Measurements from ENCODE around the gene STARD5. TPM values are rescaled to one million over a fixed set of nuclear protein-coding genes. Genes with fewer than 3 reads are reported as not detected.
A peak's percentile ranks its signal among the peaks of the same experiment; 100 is the strongest.

The STARD5 gene
- total RNA-seq, 1 donor from 2014 or later, result 4.8 TPM

GRCh38 chr15:81337241-81337640 is 13.3 kb upstream of the STARD5 start:
- Histone ChIP-seq H3K4me3 (no peak overlapping the region), H3K36me3 (no peaks in the 10 kb centered on the region), H3K27me3 (no peaks in the 10 kb centered on the region), H3K27ac (peak overlapping the region in 1 of 2 donors; percentile 72), H3K4me1 (peaks cover 14% of the 10 kb centered on the region in 2 donors), H3K9me3 (no peaks in the 10 kb centered on the region)
- no peak for TF ChIP-seq CTCF (IDR thresholded peaks at IDR 0.05)
- no peak for DNase-seq (ENCODE audit: low spot score in 2 of 2)
- intact Hi-C loops (cut with DNase I), result loop anchor here (10.0 kb wide), 1 partner anchor 852 kb away; no protein-coding TSS in a partner anchor

GRCh38 chr15:81336568-81336967 is 12.6 kb upstream of the STARD5 start:
- intact Hi-C loops (cut with DNase I), result loop anchor here (10.0 kb wide), 1 partner anchor 852 kb away; no protein-coding TSS in a partner anchor
- Histone ChIP-seq H3K9me3 (no peaks in the 10 kb centered on the region), H3K36me3 (no peaks in the 10 kb centered on the region), H3K27ac (no peak overlapping the region), H3K4me3 (no peak overlapping the region), H3K27me3 (no peaks in the 10 kb centered on the region), H3K4me1 (peaks cover 14% of the 10 kb centered on the region in 2 donors)
- DNase-seq (ENCODE audit: low spot score in 2 of 2), result no peak
- TF ChIP-seq CTCF (IDR thresholded peaks at IDR 0.05), result peak in 1 of 3 experiments; percentile 12

- Histone ChIP-seq H3K27ac (no peak overlapping the region), H3K4me3 (no peak overlapping the region), H3K27me3 (no peaks in the 10 kb centered on the region), H3K9me3 (no peaks in the 10 kb centered on the region), H3K4me1 (peaks cover 14% of the 10 kb centered on the region in 2 donors), H3K36me3 (no peaks in the 10 kb centered on the region)
- intact Hi-C loops (cut with DNase I), result loop anchor here (10.0 kb wide), 1 partner anchor 851 kb away; no protein-coding TSS in a partner anchor
- TF ChIP-seq CTCF (IDR thresholded peaks at IDR 0.05), result no peak
- DNase-seq (ENCODE audit: low spot score in 2 of 2), result no peak
Measured at GRCh38 chr15:81335631-81336030, 11.7 kb upstream of the STARD5 start.

- TF ChIP-seq CTCF (IDR thresholded peaks at IDR 0.05), result no peak
- no peak for DNase-seq (ENCODE audit: low spot score in 2 of 2)
- peaks cover 14% of the 10 kb centered on the region in 2 donors for H3K4me1 ChIP-seq
- no peaks in the 10 kb centered on the region for H3K36me3 ChIP-seq
- H3K9me3 ChIP-seq, result no peaks in the 10 kb centered on the region
- no peak overlapping the region for H3K27ac ChIP-seq
- H3K27me3 ChIP-seq, result no peaks in the 10 kb centered on the region
- no peak overlapping the region for H3K4me3 ChIP-seq
- intact Hi-C loops (cut with DNase I), result loop anchor here (10.0 kb wide), 1 partner anchor 850 kb away; no protein-coding TSS in a partner anchor
Measured at GRCh38 chr15:81334768-81335435, 11.0 kb upstream of the STARD5 start.

- TF ChIP-seq CTCF (IDR thresholded peaks at IDR 0.05), result no peak
- Histone ChIP-seq H3K36me3 (no peaks in the 10 kb centered on the region), H3K27ac (no peak overlapping the region), H3K9me3 (no peaks in the 10 kb centered on the region), H3K4me1 (peaks cover 13 to 14% of the 10 kb centered on the region in 2 donors), H3K27me3 (no peaks in the 10 kb centered on the region), H3K4me3 (no peak overlapping the region)
- intact Hi-C loops (cut with DNase I), result loop anchor here (10.0 kb wide), 1 partner anchor 849 kb away; no protein-coding TSS in a partner anchor
- DNase-seq (ENCODE audit: low spot score in 2 of 2), result no peak
Measured at GRCh38 chr15:81333363-81333762, 9.4 kb upstream of the STARD5 start.
